Measurements from ENCODE around the gene NAT8. TPM values are rescaled to one million over a fixed set of nuclear protein-coding genes. Genes with fewer than 3 reads are reported as not detected.

The NAT8 gene
- total and polyA plus RNA-seq, 2 donors (not counting 1 experiment from before 2014, with no cell fraction given): not detected

DNA sequence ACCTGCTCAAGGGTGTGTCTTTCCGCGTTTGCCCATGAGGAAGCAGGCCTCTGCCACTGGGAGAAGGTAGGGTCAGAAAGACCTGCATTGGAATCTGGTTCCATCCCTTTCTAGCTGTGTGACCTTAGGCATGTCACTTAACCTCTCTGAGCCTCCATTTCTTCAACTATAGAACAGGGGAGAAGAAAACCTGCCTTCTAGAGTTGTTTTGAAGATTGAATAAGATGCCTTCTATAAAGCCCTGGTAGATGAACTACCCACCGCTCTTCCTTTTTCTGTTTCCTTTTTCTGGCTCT is 507 bp downstream of the NAT8 start:
- H3K27ac ChIP-seq (ENCODE audit: insufficient read depth, low read length): no peak overlapping the region
- H3K9ac ChIP-seq (ENCODE audit: insufficient read depth, low read length): no peak overlapping the region
- H3K79me2 ChIP-seq (ENCODE audit: control insufficient read depth, insufficient read depth, low read length): no peaks in the 10 kb centered on the region
- no peaks in the 10 kb centered on the region for H3K9me3 ChIP-seq (ENCODE audit: control insufficient read depth, insufficient read depth, low read depth, low read length)
- H3K4me2 ChIP-seq (ENCODE audit: extremely low read depth, insufficient read depth, low read length): no peak overlapping the region
- no peaks in the 10 kb centered on the region for H4K20me1 ChIP-seq (ENCODE audit: control insufficient read depth, extremely low read depth, insufficient read depth, low read length)
- H2AFZ ChIP-seq (ENCODE audit: low read length): no peak overlapping the region
- H3K4me3 ChIP-seq (replicated peaks in 1 of 4; ENCODE audit: control extremely low read depth in 1 of 4, insufficient read depth in 1 of 4, low read depth in 3 of 4, low read length in 4 of 4): no peak overlapping the region
- no peaks in the 10 kb centered on the region for H3K4me1 ChIP-seq (ENCODE audit: control insufficient read depth, extremely low read depth, insufficient read depth, low read length)
- DNase-seq (ENCODE audit: low read depth in 2 of 2): no peak
- no peaks in the 10 kb centered on the region for H3K36me3 ChIP-seq (ENCODE audit: control insufficient read depth, insufficient read depth, low read length)
- no peak for TF ChIP-seq EZH2 (IDR thresholded peaks at IDR 0.05; ENCODE audit: low read length, missing control alignments)
- TF ChIP-seq, protein P1, sequence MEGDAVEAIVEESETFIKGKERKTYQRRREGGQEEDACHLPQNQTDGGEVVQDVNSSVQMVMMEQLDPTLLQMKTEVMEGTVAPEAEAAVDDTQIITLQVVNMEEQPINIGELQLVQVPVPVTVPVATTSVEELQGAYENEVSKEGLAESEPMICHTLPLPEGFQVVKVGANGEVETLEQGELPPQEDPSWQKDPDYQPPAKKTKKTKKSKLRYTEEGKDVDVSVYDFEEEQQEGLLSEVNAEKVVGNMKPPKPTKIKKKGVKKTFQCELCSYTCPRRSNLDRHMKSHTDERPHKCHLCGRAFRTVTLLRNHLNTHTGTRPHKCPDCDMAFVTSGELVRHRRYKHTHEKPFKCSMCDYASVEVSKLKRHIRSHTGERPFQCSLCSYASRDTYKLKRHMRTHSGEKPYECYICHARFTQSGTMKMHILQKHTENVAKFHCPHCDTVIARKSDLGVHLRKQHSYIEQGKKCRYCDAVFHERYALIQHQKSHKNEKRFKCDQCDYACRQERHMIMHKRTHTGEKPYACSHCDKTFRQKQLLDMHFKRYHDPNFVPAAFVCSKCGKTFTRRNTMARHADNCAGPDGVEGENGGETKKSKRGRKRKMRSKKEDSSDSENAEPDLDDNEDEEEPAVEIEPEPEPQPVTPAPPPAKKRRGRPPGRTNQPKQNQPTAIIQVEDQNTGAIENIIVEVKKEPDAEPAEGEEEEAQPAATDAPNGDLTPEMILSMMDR (conservative IDR thresholded peaks at IDR 0.05 in 1 of 2, IDR thresholded peaks at IDR 0.05 in 1 of 2; ENCODE audit: low read depth in 1 of 2, low read length in 2 of 2): no peak
- no peaks in the 10 kb centered on the region for H3K27me3 ChIP-seq (ENCODE audit: control insufficient read depth, insufficient read depth, low read length)

DNA sequence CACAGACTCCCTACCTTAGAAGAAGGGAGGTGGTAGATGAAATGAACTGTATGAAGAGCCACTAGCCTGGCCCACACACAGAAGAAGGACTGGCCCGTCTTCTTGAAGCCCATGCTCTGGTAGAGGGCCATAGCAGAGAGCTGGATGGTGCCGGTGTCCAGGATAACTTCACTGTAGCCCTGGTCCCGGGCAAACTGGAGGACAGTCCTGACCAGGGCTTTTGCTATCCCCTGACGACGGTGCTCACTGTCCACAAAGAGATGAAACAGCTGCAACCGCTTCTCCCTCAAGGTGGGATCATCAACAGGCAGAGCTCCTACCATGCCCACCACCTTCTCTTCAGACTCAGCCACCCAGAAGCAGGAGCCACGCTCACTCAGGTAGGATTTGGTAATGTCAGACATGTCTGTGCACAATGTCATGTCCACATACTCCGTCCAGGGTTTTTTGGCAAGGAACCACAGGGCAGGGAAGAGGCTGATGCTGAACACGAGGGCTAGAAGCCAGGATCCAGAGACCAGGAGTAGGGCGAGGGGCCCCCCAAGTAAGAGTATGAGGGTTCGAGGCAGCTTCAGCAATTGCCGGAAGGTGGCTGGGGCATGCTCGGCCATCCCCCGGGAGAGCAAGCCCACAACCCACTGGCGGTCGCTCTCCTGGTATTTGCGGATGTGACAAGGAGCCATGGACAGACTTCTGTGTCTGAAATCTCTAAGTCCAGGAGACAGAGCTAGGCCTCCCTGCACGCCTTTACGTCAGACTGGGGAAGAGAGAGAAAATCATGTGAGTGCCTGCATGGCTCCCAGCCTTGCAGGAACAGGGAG is 1.1 kb downstream of the NAT8 start:
- Histone ChIP-seq H3K79me2 (ENCODE audit: control insufficient read depth, insufficient read depth, low read length) (no peaks in the 10 kb centered on the region), H3K27ac (ENCODE audit: insufficient read depth, low read length) (no peak overlapping the region), H4K20me1 (ENCODE audit: control insufficient read depth, extremely low read depth, insufficient read depth, low read length) (no peaks in the 10 kb centered on the region), H3K4me3 (replicated peaks in 1 of 4; ENCODE audit: control extremely low read depth in 1 of 4, insufficient read depth in 1 of 4, low read depth in 3 of 4, low read length in 4 of 4) (no peak overlapping the region), H3K4me2 (ENCODE audit: extremely low read depth, insufficient read depth, low read length) (no peak overlapping the region), H3K9me3 (ENCODE audit: control insufficient read depth, insufficient read depth, low read depth, low read length) (no peaks in the 10 kb centered on the region), H2AFZ (ENCODE audit: low read length) (no peak overlapping the region), H3K9ac (ENCODE audit: insufficient read depth, low read length) (no peak overlapping the region), H3K4me1 (ENCODE audit: control insufficient read depth, extremely low read depth, insufficient read depth, low read length) (no peaks in the 10 kb centered on the region), H3K36me3 (ENCODE audit: control insufficient read depth, insufficient read depth, low read length) (no peaks in the 10 kb centered on the region), H3K27me3 (ENCODE audit: control insufficient read depth, insufficient read depth, low read length) (no peaks in the 10 kb centered on the region)
- TF ChIP-seq EZH2 (IDR thresholded peaks at IDR 0.05; ENCODE audit: low read length, missing control alignments): no peak
- TF ChIP-seq, protein P1 (conservative IDR thresholded peaks at IDR 0.05 in 1 of 2, IDR thresholded peaks at IDR 0.05 in 1 of 2; ENCODE audit: low read depth in 1 of 2, low read length in 2 of 2): no peak
- no peak for DNase-seq (ENCODE audit: low read depth in 2 of 2)

DNA sequence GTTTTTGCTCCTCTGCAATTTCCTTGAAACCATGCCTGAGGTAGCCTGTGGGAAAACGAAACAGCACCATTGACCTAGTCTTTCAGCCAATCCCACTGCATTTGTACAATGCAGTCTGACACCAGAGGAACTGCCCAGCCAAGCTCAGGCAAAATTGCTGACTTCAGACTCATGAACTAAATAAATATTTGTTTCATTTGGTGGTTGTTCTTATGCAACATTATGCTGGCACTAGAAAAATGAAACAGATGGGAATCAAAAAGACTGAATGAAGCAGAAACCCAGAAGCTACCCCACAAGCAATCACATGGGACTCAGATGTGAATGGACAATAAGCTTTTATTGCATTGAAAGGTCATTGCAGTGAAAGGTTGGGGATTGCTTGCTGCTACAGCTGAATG is 1.7 kb downstream of the NAT8 start:
- Histone ChIP-seq H3K27me3 (ENCODE audit: control insufficient read depth, insufficient read depth, low read length) (no peaks in the 10 kb centered on the region), H2AFZ (ENCODE audit: low read length) (no peak overlapping the region), H3K4me2 (ENCODE audit: extremely low read depth, insufficient read depth, low read length) (no peak overlapping the region), H3K27ac (ENCODE audit: insufficient read depth, low read length) (no peak overlapping the region), H3K4me1 (ENCODE audit: control insufficient read depth, extremely low read depth, insufficient read depth, low read length) (no peaks in the 10 kb centered on the region), H3K36me3 (ENCODE audit: control insufficient read depth, insufficient read depth, low read length) (no peaks in the 10 kb centered on the region), H3K79me2 (ENCODE audit: control insufficient read depth, insufficient read depth, low read length) (no peaks in the 10 kb centered on the region), H3K9me3 (ENCODE audit: control insufficient read depth, insufficient read depth, low read depth, low read length) (no peaks in the 10 kb centered on the region), H4K20me1 (ENCODE audit: control insufficient read depth, extremely low read depth, insufficient read depth, low read length) (no peaks in the 10 kb centered on the region), H3K4me3 (replicated peaks in 1 of 4; ENCODE audit: control extremely low read depth in 1 of 4, insufficient read depth in 1 of 4, low read depth in 3 of 4, low read length in 4 of 4) (no peak overlapping the region), H3K9ac (ENCODE audit: insufficient read depth, low read length) (no peak overlapping the region)
- DNase-seq (ENCODE audit: low read depth in 2 of 2): peak in 1 of 2 donors; percentile 49
- TF ChIP-seq, protein P1 (conservative IDR thresholded peaks at IDR 0.05 in 1 of 2, IDR thresholded peaks at IDR 0.05 in 1 of 2; ENCODE audit: low read depth in 1 of 2, low read length in 2 of 2): no peak
- no peak for TF ChIP-seq EZH2 (IDR thresholded peaks at IDR 0.05; ENCODE audit: low read length, missing control alignments)

Measured in fibroblast of lung (primary cell).